HepG2 (cell line): ENCODE measurements around the gene TMC8. TPM values are rescaled to one million over a fixed set of nuclear protein-coding genes. Genes with fewer than 3 reads are reported as not detected.

Experiments used
- ATF7-NPFF ChIP-seq: sonication (generic); formaldehyde crosslinking; IDR thresholded peaks from 2 replicates; pipeline ENCODE4 v1.8.1; 2023; ENCODE audit warnings: mild to moderate bottlenecking, low read depth, missing genetic modification reagents, moderate library complexity
- FOXC1 ChIP-seq: sonication (generic); formaldehyde crosslinking; IDR thresholded peaks from 2 replicates; pipeline ENCODE4 v1.8.0; 2022; ENCODE audit warnings: mild to moderate bottlenecking, missing genetic modification reagents, borderline replicate concordance
- GZF1 ChIP-seq: sonication (generic); formaldehyde crosslinking; IDR thresholded peaks from 2 replicates; pipeline ENCODE4 v1.5.1; 2020; ENCODE audit warnings: mild to moderate bottlenecking, missing genetic modification reagents
- RXRB ChIP-seq: IDR thresholded peaks from 2 replicates; pipeline ENCODE4 v1.6.1; 2016; ENCODE audit warnings: borderline replicate concordance, missing genetic modification reagents, missing compliant biosample characterization
- TFDP2 ChIP-seq: sonication (generic); formaldehyde crosslinking; IDR thresholded peaks from 2 replicates; pipeline ENCODE4 v1.4.0; 2020; ENCODE audit warnings: missing genetic modification reagents
- ZBTB4 ChIP-seq: sonication (generic); formaldehyde crosslinking; IDR thresholded peaks from 2 replicates; pipeline ENCODE4 v1.4.0; 2020; ENCODE audit warnings: missing genetic modification reagents, mild to moderate bottlenecking, borderline replicate concordance
- ZBTB44 ChIP-seq: sonication (generic); formaldehyde crosslinking; IDR thresholded peaks from 2 replicates; pipeline ENCODE4 v1.4.0; 2020; ENCODE audit warnings: missing genetic modification reagents
- ZKSCAN8 ChIP-seq: IDR thresholded peaks from 2 replicates; pipeline ENCODE4 v1.6.1; 2016; ENCODE audit warnings: borderline replicate concordance, missing genetic modification reagents, missing compliant biosample characterization
- ZNF280D ChIP-seq: sonication (generic); formaldehyde crosslinking; IDR thresholded peaks from 2 replicates; pipeline ENCODE4 v1.5.1; 2020; ENCODE audit warnings: mild to moderate bottlenecking, missing genetic modification reagents
- ZNF33B ChIP-seq: sonication (generic); formaldehyde crosslinking; IDR thresholded peaks from 2 replicates; pipeline ENCODE4 v1.5.1; 2020; ENCODE audit warnings: mild to moderate bottlenecking, missing genetic modification reagents
- ZNF362 ChIP-seq: sonication (generic); formaldehyde crosslinking; IDR thresholded peaks from 2 replicates; pipeline ENCODE4 v1.4.0; 2020; ENCODE audit warnings: missing genetic modification reagents, mild to moderate bottlenecking, borderline replicate concordance
- ZNF501 ChIP-seq: sonication (generic); formaldehyde crosslinking; IDR thresholded peaks from 2 replicates; pipeline ENCODE4 v1.5.1; 2020; ENCODE audit warnings: mild to moderate bottlenecking, moderate library complexity, missing genetic modification reagents
- ZNF639 ChIP-seq: conservative IDR thresholded peaks from 2 replicates; pipeline ENCODE4 v1.6.1; 2018; ENCODE audit warnings: missing genetic modification reagents
- ZNF883 ChIP-seq: sonication (generic); formaldehyde crosslinking; IDR thresholded peaks from 2 replicates; pipeline ENCODE4 v1.5.1; 2020; ENCODE audit warnings: mild to moderate bottlenecking, missing genetic modification reagents; ENCODE audit errors: not compliant biosample characterization
- ZSCAN25 ChIP-seq: sonication (generic); formaldehyde crosslinking; IDR thresholded peaks from 2 replicates; pipeline ENCODE4 v1.8.0; 2022; ENCODE audit warnings: mild to moderate bottlenecking, missing genetic modification reagents
- polyA plus RNA-seq, 8 experiments: library from polyadenylated mRNA; depleted of rRNA in 3 of 8; stranded (reverse) in 7 of 8; unstranded in 1 of 8; fragments of >200 nt; fragmentation: Illumina TruSeq in 4 of 8; extraction: Trizol in 4 of 8; gene quantifications; 2 replicates each; pipeline versions ENCODE4 v1.2.1 to v1.2.3, GENCODE V29; 2011 to 2016; ENCODE audit warnings: low read depth in 4 of 8, missing spikeins in 1 of 8, mixed read lengths in 1 of 8; ENCODE audit not compliant: insufficient read depth in 1 of 8
- total RNA-seq, 5 experiments: library from RNA; depleted of rRNA; stranded (reverse); fragments of >200 nt; fragmentation: Illumina TruSeq; extraction: Trizol; gene quantifications; 2 replicates each; pipeline ENCODE4 v1.2.3, GENCODE V29; 2016; ENCODE audit warnings: low read depth in 1 of 5

Gene TMC8
- total and polyA plus RNA-seq, 2 of the 13 experiments (the other 11 are each of a cell fraction or from before 2014, with no cell fraction given) = 0.53 to 7.8 TPM

- TF ChIP-seq ZBTB44 (CRISPR knock-in tag) = no peak
- TF ChIP-seq ZBTB4 = no peak
- no peak for TF ChIP-seq ZNF639 (CRISPR knock-in tag)
- no peak for TF ChIP-seq ZNF280D (CRISPR knock-in tag)
- no peak; the same call in 1 of the 2 replicates for TF ChIP-seq ATF7-NPFF
- TF ChIP-seq ZNF362 = no peak
- no peak for TF ChIP-seq ZNF33B (CRISPR knock-in tag)
- TF ChIP-seq ZKSCAN8 = no peak
- TF ChIP-seq RXRB = no peak
- 0 out of 2 replicates have a peak, but pooled peaks have one; percentile 1 for TF ChIP-seq ZNF501 (CRISPR knock-in tag)
- no peak for TF ChIP-seq TFDP2 (CRISPR knock-in tag)
- TF ChIP-seq GZF1 (CRISPR knock-in tag) = no peak
- no peak for TF ChIP-seq ZNF883 (CRISPR knock-in tag)
- TF ChIP-seq ZSCAN25 = 0 out of 2 replicates have a peak, but pooled peaks have one; percentile 10
- no peak; the same call in 1 of the 2 replicates for TF ChIP-seq FOXC1 (CRISPR knock-in tag)
Measured at GRCh38 chr17:78134899-78135385, 4.4 kb downstream of the TMC8 start (continued).
